Measurements from ENCODE around the gene DLG2. TPM values are rescaled to one million over a fixed set of nuclear protein-coding genes. Genes with fewer than 3 reads are reported as not detected.

Gene DLG2
- total and polyA plus RNA-seq, 2 donors (not counting 3 experiments of a cell fraction or from before 2014, with no cell fraction given), result 0.15 to 1.1 TPM

GRCh38 chr11:83768489-83768888 lies 1858.7 kb downstream of the DLG2 start:
- no peak for TF ChIP-seq FOS (IDR thresholded peaks at IDR 0.05; ENCODE audit: borderline replicate concordance, insufficient read depth, low read length)
- CTCF ChIA-PET, result no interaction called here
- no TSS peak for BruUV-seq (replicated peaks)
- no peaks in the 10 kb centered on the region for H3K36me3 ChIP-seq (ENCODE audit: control insufficient read depth in 2 of 2, extremely low read depth in 1 of 2, insufficient read depth in 2 of 2, low read length in 2 of 2)
- DNase-seq (ENCODE audit: low read depth, low spot score) (no peak), FAIRE-seq (no peak)
- H3K27ac ChIP-seq (ENCODE audit: insufficient read depth, low read depth, low read length), result no peak overlapping the region
- H3K4me1 ChIP-seq (ENCODE audit: control insufficient read depth, extremely low read depth, insufficient read depth, low read length), result no peaks in the 10 kb centered on the region
- no peaks in the 10 kb centered on the region for H3K9me1 ChIP-seq (replicated peaks; ENCODE audit: control insufficient read depth, extremely low read depth, insufficient read depth, low read length)
- no peak overlapping the region for H2AFZ ChIP-seq (ENCODE audit: low read depth, low read length)
- no peaks in the 10 kb centered on the region for H4K20me1 ChIP-seq (replicated peaks; ENCODE audit: control insufficient read depth, extremely low read depth, insufficient read depth, low read length)
- intact Hi-C loops (cut with micrococcal nuclease), result no loop called here
- no peak overlapping the region for H3K4me2 ChIP-seq (ENCODE audit: insufficient read depth, low read length)
- POLR2A ChIA-PET, result no interaction called here
- no peaks in the 10 kb centered on the region for H3K79me2 ChIP-seq (ENCODE audit: control insufficient read depth, insufficient read depth, low read length)
- no peak overlapping the region for H3K4me3 ChIP-seq (replicated peaks in 1 of 3; ENCODE audit: insufficient read depth in 1 of 3, low read depth in 1 of 3, low read length in 3 of 3)
- H3K27me3 ChIP-seq (ENCODE audit: control insufficient read depth in 2 of 2, insufficient read depth in 2 of 2, low read length in 2 of 2), result no peaks in the 10 kb centered on the region
- no peak overlapping the region for H3K9ac ChIP-seq (replicated peaks; ENCODE audit: extremely low read depth, insufficient read depth, low read length)
- no peaks in the 10 kb centered on the region for H3K9me3 ChIP-seq (replicated peaks; ENCODE audit: control insufficient read depth, insufficient read depth, low read length)
- dilution Hi-C loops (cut with MboI; ENCODE audit: extremely low pct_ligation_motif_present, low sequenced_read_pairs), result no loop called here

- dilution Hi-C loops (cut with MboI; ENCODE audit: extremely low pct_ligation_motif_present, low sequenced_read_pairs), result no loop called here
- Histone ChIP-seq H3K27ac (ENCODE audit: insufficient read depth, low read depth, low read length) (no peak overlapping the region), H3K9me3 (replicated peaks; ENCODE audit: control insufficient read depth, insufficient read depth, low read length) (no peaks in the 10 kb centered on the region), H2AFZ (ENCODE audit: low read depth, low read length) (no peak overlapping the region), H3K9me1 (replicated peaks; ENCODE audit: control insufficient read depth, extremely low read depth, insufficient read depth, low read length) (no peaks in the 10 kb centered on the region), H3K4me2 (ENCODE audit: insufficient read depth, low read length) (no peak overlapping the region), H3K9ac (replicated peaks; ENCODE audit: extremely low read depth, insufficient read depth, low read length) (no peak overlapping the region), H4K20me1 (replicated peaks; ENCODE audit: control insufficient read depth, extremely low read depth, insufficient read depth, low read length) (no peaks in the 10 kb centered on the region), H3K27me3 (ENCODE audit: control insufficient read depth in 2 of 2, insufficient read depth in 2 of 2, low read length in 2 of 2) (no peaks in the 10 kb centered on the region), H3K36me3 (ENCODE audit: control insufficient read depth in 2 of 2, extremely low read depth in 1 of 2, insufficient read depth in 2 of 2, low read length in 2 of 2) (no peaks in the 10 kb centered on the region), H3K4me1 (ENCODE audit: control insufficient read depth, extremely low read depth, insufficient read depth, low read length) (no peaks in the 10 kb centered on the region), H3K79me2 (ENCODE audit: control insufficient read depth, insufficient read depth, low read length) (no peaks in the 10 kb centered on the region), H3K4me3 (replicated peaks in 1 of 3; ENCODE audit: insufficient read depth in 1 of 3, low read depth in 1 of 3, low read length in 3 of 3) (no peak overlapping the region)
- intact Hi-C loops (cut with micrococcal nuclease), result no loop called here
- FAIRE-seq (no peak), DNase-seq (ENCODE audit: low read depth, low spot score) (no peak)
- ChIA-PET POLR2A (no interaction called here), CTCF (no interaction called here)
- TF ChIP-seq MYC (IDR thresholded peaks at IDR 0.05; ENCODE audit: low read depth, low read length) (no peak), JUN (IDR thresholded peaks at IDR 0.05; ENCODE audit: borderline replicate concordance, insufficient read depth, insufficient read length, low read depth) (no peak), EZH2 (IDR thresholded peaks at IDR 0.05; ENCODE audit: borderline replicate concordance, low read depth, low read length, severe bottlenecking) (no peak), POLR2A (IDR thresholded peaks at IDR 0.05; ENCODE audit: low read depth, low read length) (no peak), FOS (IDR thresholded peaks at IDR 0.05; ENCODE audit: borderline replicate concordance, insufficient read depth, low read length) (no peak), GATA2 (IDR thresholded peaks at IDR 0.05; ENCODE audit: insufficient read depth, insufficient read length, low read depth, low read length) (no peak), POLR2AphosphoS5 (IDR thresholded peaks at IDR 0.05; ENCODE audit: insufficient read depth, low read depth, low read length) (no peak), MAX (IDR thresholded peaks at IDR 0.05; ENCODE audit: insufficient read depth, insufficient read length) (no peak), CTCF (IDR thresholded peaks at IDR 0.05; ENCODE audit: extremely low read depth in 1 of 2, insufficient read depth in 1 of 2, low read depth in 1 of 2, low read length in 2 of 2) (no peak)
- BruUV-seq (replicated peaks), result no TSS peak
These were observed 1860.2 kb downstream of the DLG2 start for GRCh38 chr11:83766932-83767331.
